ENCODE measurements around the gene RCOR1. TPM values are rescaled to one million over a fixed set of nuclear protein-coding genes. Genes with fewer than 3 reads are reported as not detected.
A peak's percentile ranks its signal among the peaks of the same experiment; 100 is the strongest.

RCOR1 gene
- total and polyA plus RNA-seq, 2 of the 4 experiments (the other 2 are of a cell fraction), result 9.0 to 11.2 TPM

DNA sequence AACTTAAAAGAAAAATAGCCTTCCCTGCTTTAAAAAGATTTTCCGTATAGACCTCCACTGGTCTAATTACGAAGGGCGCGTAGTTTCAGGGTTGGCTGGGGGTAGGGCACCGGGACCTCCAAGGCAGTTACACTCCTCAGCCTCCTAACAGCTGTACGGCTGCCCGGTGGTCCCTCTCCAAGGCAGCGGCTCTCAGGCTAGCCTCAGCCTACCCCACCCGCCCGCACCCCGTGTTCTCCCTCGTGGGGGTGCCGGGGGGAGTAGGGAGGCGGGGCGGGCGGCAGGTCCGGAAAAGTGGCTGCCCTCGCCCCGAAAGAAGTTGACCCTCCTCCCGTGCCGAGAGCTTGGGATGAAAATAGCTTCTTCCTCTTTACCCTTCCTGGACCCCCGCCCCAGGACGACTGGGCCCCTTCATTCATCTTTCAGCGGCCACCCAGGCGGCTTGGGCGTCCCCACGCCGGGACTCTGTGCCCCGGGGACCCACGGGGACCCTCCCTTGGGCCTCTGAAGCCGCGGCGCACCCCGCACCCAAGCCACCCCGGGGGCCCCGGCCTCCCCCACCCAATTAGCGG is 991 bp upstream of the RCOR1 start:
- Histone ChIP-seq H3K9ac (ENCODE audit: low read depth, low read length) (peak overlapping the region; percentile 91), H3K79me1 (ENCODE audit: low read depth in 1 of 2, low read length in 2 of 2) (peaks cover 3 to 44% of the 10 kb centered on the region in 2 experiments; a peak in 3 of 4 replicates), H3K9me1 (ENCODE audit: insufficient read depth, low read length) (peaks cover 3% of the 10 kb centered on the region), H2AK5ac (ENCODE audit: low read depth, low read length) (peak overlapping the region; percentile 37; the same call in 1 of the 2 replicates), H3K4ac (ENCODE audit: low read depth, low read length) (peak overlapping the region; percentile 88), H2BK120ac (ENCODE audit: low read depth, low read length) (0 out of 2 replicates have a peak overlapping the region, but pooled peaks have one; percentile 26), H3K23ac (ENCODE audit: low read depth, low read length) (peak overlapping the region; percentile 86; the same call in 1 of the 2 replicates), H3K14ac (replicated peaks; ENCODE audit: low read depth, low read length) (peak overlapping the region; percentile 80), H2AFZ (replicated peaks; ENCODE audit: low read length, poor library complexity) (peak overlapping the region; percentile 86), H2BK20ac (ENCODE audit: low read depth, low read length) (no peak overlapping the region), H3K4me1 (ENCODE audit: control insufficient read depth, insufficient read depth, low read length) (peaks cover 8% of the 10 kb centered on the region), H3K27ac (ENCODE audit: insufficient read depth, low read length) (peak overlapping the region; percentile 95), H2BK5ac (ENCODE audit: low read depth, low read length, poor library complexity, severe bottlenecking) (peak overlapping the region; percentile 86), H3K9me3 (ENCODE audit: control insufficient read depth, insufficient read depth, low read length) (no peaks in the 10 kb centered on the region), H3K4me2 (ENCODE audit: low read depth, low read length) (peak overlapping the region; percentile 89), H2BK15ac (ENCODE audit: low read depth, low read length) (no peak overlapping the region), H3K18ac (ENCODE audit: low read depth, low read length) (peak overlapping the region; percentile 83), H2AK9ac (replicated peaks; ENCODE audit: low read depth, low read length, poor library complexity) (peak overlapping the region; percentile 97), H4K8ac (ENCODE audit: low read depth in 2 of 2, low read length in 2 of 2) (peak overlapping the region; percentile 43 to 89; a peak in 2 of 4 replicates), H3K36me3 (ENCODE audit: control insufficient read depth, insufficient read depth, low read length) (no peaks in the 10 kb centered on the region), H4K20me1 (ENCODE audit: insufficient read depth, low read length) (peaks cover 22% of the 10 kb centered on the region), H3K56ac (ENCODE audit: extremely low read depth, insufficient read depth, low read length) (peak overlapping the region; percentile 60; the same call in 1 of the 2 replicates), H3K27me3 (ENCODE audit: control insufficient read depth, insufficient read depth, low read length) (no peaks in the 10 kb centered on the region), H3K4me3 (ENCODE audit: insufficient read depth, low read depth, low read length) (peak overlapping the region; percentile 72), H4K91ac (ENCODE audit: insufficient read depth, low read depth, low read length) (peak overlapping the region; percentile 79), H4K5ac (ENCODE audit: low read depth, low read length) (peak overlapping the region; percentile 71)
- in situ Hi-C loops (cut with MboI; ENCODE audit: low sequenced_read_pairs) (no loop called here), intact Hi-C loops (cut with micrococcal nuclease) (loop anchor here (5.0 to 10.0 kb wide), 4 partner anchors 101 to 323 kb away; partner anchors contain the start of gene TRAF3), dilution Hi-C loops (cut with HindIII; ENCODE audit: low sequenced_read_pairs, unreplicated experiment) (no loop called here)
- BruUV-seq (replicated peaks), result no TSS peak
- DNase-seq, result peak; percentile 29
- no peak for TF ChIP-seq RAD21 (IDR thresholded peaks at IDR 0.05; ENCODE audit: low read length)
- TF ChIP-seq POLR2A (IDR thresholded peaks at IDR 0.05; ENCODE audit: low read depth, low read length), result peak; percentile 75
- TF ChIP-seq, protein P1, sequence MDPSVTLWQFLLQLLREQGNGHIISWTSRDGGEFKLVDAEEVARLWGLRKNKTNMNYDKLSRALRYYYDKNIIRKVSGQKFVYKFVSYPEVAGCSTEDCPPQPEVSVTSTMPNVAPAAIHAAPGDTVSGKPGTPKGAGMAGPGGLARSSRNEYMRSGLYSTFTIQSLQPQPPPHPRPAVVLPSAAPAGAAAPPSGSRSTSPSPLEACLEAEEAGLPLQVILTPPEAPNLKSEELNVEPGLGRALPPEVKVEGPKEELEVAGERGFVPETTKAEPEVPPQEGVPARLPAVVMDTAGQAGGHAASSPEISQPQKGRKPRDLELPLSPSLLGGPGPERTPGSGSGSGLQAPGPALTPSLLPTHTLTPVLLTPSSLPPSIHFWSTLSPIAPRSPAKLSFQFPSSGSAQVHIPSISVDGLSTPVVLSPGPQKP (IDR thresholded peaks at IDR 0.05; ENCODE audit: borderline replicate concordance, low read depth, low read length), result no peak
- ChIA-PET CTCF (interaction anchor here (0.6 kb wide), 1 partner anchor 57 kb away, joined by 3 read pairs; no protein-coding TSS in a partner anchor), POLR2A (ENCODE audit: unreplicated experiment) (no interaction called here)
- ATAC-seq (ENCODE audit: low read depth), result no peak
- WGBS, 2 experiments (ENCODE audit: extremely low coverage in 2 of 2, insufficient read length in 1 of 2), result 0% methylated on average over 4 of the region's 37 CpGs; no CpG with 5 or more reads in 1 of the 2 experiments
